Measurements from ENCODE around the gene ZBTB20.

ZBTB20 gene

GRCh38 chr3:114626751-114627150, 520.3 kb downstream of the ZBTB20 start:
- no peak for TF ChIP-seq CTCF (IDR thresholded peaks at IDR 0.05; ENCODE audit: borderline replicate concordance, control extremely low read depth, extremely low read depth, insufficient read depth, missing control alignments)
- in situ Hi-C loops (cut with MboI; ENCODE audit: low sequenced_read_pairs, unreplicated experiment) = no loop called here
- DNase-seq (ENCODE audit: low spot score) = no peak

GRCh38 chr3:114624571-114625181, 522.4 kb downstream of the ZBTB20 start:
- TF ChIP-seq CTCF (IDR thresholded peaks at IDR 0.05; ENCODE audit: borderline replicate concordance, control extremely low read depth, extremely low read depth, insufficient read depth, missing control alignments) = no peak
- DNase-seq (ENCODE audit: low spot score) = no peak
- in situ Hi-C loops (cut with MboI; ENCODE audit: low sequenced_read_pairs, unreplicated experiment) = no loop called here

- no peak for TF ChIP-seq CTCF (IDR thresholded peaks at IDR 0.05; ENCODE audit: borderline replicate concordance, control extremely low read depth, extremely low read depth, insufficient read depth, missing control alignments)
- no peak for DNase-seq (ENCODE audit: low spot score)
- in situ Hi-C loops (cut with MboI; ENCODE audit: low sequenced_read_pairs, unreplicated experiment) = no loop called here
These were observed 523.0 kb downstream of the ZBTB20 start for GRCh38 chr3:114624047-114624445.

GRCh38 chr3:114623420-114624046, 523.6 kb downstream of the ZBTB20 start:
- DNase-seq (ENCODE audit: low spot score) = no peak
- no peak for TF ChIP-seq CTCF (IDR thresholded peaks at IDR 0.05; ENCODE audit: borderline replicate concordance, control extremely low read depth, extremely low read depth, insufficient read depth, missing control alignments)
- in situ Hi-C loops (cut with MboI; ENCODE audit: low sequenced_read_pairs, unreplicated experiment) = no loop called here

GRCh38 chr3:114622001-114622400, 525.1 kb downstream of the ZBTB20 start:
- in situ Hi-C loops (cut with MboI; ENCODE audit: low sequenced_read_pairs, unreplicated experiment) = no loop called here
- no peak for DNase-seq (ENCODE audit: low spot score)
- TF ChIP-seq CTCF (IDR thresholded peaks at IDR 0.05; ENCODE audit: borderline replicate concordance, control extremely low read depth, extremely low read depth, insufficient read depth, missing control alignments) = no peak

- TF ChIP-seq CTCF (IDR thresholded peaks at IDR 0.05; ENCODE audit: borderline replicate concordance, control extremely low read depth, extremely low read depth, insufficient read depth, missing control alignments) = no peak
- in situ Hi-C loops (cut with MboI; ENCODE audit: low sequenced_read_pairs, unreplicated experiment) = no loop called here
- DNase-seq (ENCODE audit: low spot score) = no peak
These were observed 527.3 kb downstream of the ZBTB20 start for GRCh38 chr3:114619771-114620170.

Data from GM13976 (cell line).